Measurements from ENCODE around the gene ETNK2.

GRCh38 chr1:204197068-204197467, 45.2 kb upstream of the ETNK2 start:
- no peak for TF ChIP-seq POLR2AphosphoS5 (IDR thresholded peaks at IDR 0.05; ENCODE audit: low read depth, low read length)
- TF ChIP-seq POLR2A (IDR thresholded peaks at IDR 0.05; ENCODE audit: low read depth, low read length): no peak
- TF ChIP-seq TAF1 (IDR thresholded peaks at IDR 0.05; ENCODE audit: borderline replicate concordance, low read depth, low read length): no peak

Data from GM12892 (cell line).